Transverse colon (tissue), 4 donors: ENCODE data around the gene RPL11.

Experiments used
- CTCF ChIP-seq, 5 experiments: fragments of 200-600 bp in 3 of 5; fragments of 450-650 bp in 2 of 5; sonication (generic) in 3 of 5; IDR thresholded peaks; 1 replicate in 2 of 5; 2 replicates in 3 of 5; pipeline ENCODE4 v1.5.1; 2016 to 2017; ENCODE audit warnings: antibody characterized with exemption in 5 of 5, inconsistent platforms in 3 of 5, mild to moderate bottlenecking in 2 of 5, moderate library complexity in 1 of 5
- POLR2AphosphoS5 ChIP-seq, 3 donors: sonication (generic); formaldehyde crosslinking; IDR thresholded peaks; one replicate each; pipeline ENCODE4 v1.6.1; 2016; ENCODE audit warnings: antibody characterized with exemption in 3 of 3

- TF ChIP-seq CTCF (IDR thresholded peaks at IDR 0.05) (no peak), POLR2AphosphoS5 (IDR thresholded peaks at IDR 0.05) (no peak)
Measured at GRCh38 chr1:23693599-23693998, 2.0 kb downstream of the RPL11 start.
